Kidney capillary endothelial cell (primary cell): ENCODE data around the gene VPS29.
"Not testable (repeated sequence)": the region's sequence is repeated elsewhere in the genome, so short reads cannot be mapped to it uniquely, and the experiment has no call there.

ENCODE experiments used
- DNase-seq: peaks from one replicate; pipeline ENCODE4 v3.0.0-alpha.2; 2018; ENCODE audit warnings: low spot score

VPS29 gene

GRCh38 chr12:110520876-110521712, 19.2 kb upstream of the VPS29 start:
- not testable (repeated sequence) for DNase-seq

DNA sequence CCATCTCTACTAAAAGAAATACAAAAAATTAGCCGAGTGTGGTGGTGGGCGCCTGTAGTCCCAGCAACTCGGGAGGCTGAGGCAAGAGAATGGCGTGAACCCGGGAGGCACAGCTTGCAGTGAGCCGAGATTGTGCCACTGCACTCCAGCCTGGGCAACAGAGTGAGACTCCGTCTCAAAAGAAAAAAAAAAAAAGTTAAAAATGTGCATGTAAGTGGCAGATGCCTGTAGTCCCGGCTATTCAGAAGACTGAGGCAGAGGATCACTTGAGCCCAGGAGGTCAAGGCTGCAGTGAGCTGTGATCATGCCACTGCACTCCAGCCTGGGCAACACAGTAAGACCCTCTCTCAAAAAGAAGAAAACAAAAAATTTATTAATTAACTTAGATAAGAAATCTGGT, 16.1 kb upstream of the VPS29 start:
- DNase-seq = not testable (repeated sequence)

DNA sequence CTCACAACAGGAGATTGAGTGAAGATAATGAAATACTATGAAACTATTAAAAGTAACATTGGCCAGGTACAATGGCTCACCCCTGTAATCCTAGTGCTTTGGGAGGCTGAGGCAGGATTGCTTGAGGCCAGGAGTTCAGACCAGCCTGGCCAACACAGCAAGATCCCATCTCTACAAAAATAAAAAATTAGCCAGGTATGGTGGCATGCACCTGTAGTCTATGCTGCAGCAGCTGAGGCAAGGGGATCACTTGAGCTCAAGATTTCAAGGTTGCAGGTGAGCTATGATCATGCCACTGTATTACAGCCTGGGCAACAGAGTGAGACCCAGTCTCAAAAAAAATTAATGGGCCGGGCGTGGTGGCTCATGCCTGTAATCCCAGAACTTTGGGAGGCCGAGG, 15.1 kb upstream of the VPS29 start:
- DNase-seq = no peak

DNA sequence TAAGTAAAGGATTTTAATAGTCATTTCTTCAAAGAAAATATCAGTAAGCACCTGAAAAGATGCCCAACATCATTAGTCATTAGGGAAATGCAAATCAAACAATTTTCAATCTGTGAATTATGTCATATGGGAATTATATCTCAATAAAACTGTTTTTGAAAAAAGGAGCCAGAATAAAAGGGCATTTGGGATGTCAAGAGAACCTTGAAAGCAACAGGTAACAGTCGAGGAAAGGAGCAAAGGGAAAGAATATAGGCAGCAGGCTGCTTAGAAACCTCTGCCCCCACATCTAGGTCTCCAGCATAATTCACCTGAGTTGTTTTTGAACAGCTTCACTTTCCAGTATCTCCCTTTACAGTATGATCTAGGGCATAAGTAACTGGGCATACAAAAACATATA, 12.5 kb upstream of the VPS29 start:
- no peak for DNase-seq

DNA sequence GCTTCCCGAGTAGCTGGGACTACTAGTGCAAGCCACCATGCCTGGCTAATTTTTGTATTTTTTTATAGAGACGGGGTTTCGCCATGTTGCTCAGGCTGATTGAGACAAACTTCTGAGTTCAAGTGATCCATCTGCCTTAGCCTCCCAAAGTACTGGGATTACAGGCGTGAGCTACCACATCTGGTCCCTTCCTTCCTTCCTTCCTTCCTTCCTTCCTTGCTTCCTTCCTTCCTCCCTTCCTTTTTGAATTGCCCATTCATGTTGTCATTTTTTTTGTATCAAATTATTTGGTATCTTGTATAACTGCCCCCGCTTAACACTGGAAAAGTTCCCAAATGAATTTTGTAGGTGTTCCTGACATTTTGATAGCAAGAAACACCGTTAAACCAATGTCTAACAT, 11.9 kb upstream of the VPS29 start:
- DNase-seq = no peak

DNA sequence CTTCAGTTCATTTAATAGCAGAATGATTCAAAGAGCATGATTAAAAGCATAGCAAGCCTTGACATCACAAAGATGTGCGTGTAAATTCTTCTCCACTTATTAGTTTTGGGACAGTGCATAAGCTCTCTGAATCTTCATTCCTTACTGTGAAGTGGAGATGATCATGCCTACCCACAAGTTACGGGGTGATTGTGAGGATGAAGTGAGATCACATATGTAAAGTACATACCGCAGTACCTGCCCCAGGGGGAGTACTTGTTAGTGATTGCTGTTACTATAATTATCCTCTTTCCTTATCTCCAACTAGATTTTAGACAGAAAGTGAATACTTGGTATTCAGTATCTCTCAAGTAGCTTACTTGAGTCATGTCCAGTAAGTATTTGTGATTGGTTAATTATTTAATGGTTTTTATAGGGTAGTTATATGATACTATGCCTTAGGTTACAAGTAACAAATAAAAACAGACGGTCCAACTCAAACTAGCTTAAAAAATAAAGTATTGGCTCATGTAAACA, 6.2 kb upstream of the VPS29 start:
- DNase-seq = no peak

- DNase-seq = no peak
Observed at GRCh38 chr12:110505332-110505731, 3.4 kb upstream of the VPS29 start.

DNA sequence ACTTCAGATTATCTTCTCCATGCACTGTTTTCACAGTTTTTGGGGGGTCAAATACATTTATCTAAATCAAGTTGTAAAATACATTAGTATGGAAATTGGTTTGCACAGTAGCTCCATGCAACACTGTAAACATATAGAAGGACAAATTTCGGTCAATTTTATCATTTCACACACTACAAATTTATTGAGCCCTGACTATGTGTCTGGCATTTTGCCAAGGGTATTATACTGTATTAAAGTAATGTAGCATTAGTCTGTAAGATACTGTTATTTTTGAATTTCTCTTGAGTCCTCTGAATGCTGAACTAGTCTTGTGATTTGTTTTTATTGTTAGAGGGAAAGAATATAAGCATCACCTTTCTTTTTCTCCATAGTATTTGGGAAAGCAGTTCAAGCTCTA, 1.5 kb upstream of the VPS29 start:
- no peak for DNase-seq

DNA sequence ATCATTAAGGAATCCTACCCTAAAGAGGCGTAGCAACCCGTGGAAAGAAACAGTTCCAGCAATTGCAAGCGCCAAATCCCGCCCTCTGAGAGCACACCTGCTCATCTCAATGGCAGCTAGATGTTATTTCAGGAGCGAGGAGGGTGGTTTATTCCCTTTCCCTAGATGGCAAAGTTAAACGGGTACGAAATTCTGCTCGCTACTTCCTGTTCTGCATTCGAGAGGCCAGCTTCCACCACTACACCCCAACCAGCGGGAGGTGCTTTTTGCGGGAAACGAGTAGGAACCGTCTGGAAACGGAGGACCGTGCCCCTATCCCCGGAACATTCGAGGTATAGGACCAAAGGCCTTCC, 536 bp downstream of the VPS29 start:
- peak; percentile 40 for DNase-seq

GRCh38 chr12:110498984-110499706, 2.8 kb downstream of the VPS29 start:
- DNase-seq = no peak

DNA sequence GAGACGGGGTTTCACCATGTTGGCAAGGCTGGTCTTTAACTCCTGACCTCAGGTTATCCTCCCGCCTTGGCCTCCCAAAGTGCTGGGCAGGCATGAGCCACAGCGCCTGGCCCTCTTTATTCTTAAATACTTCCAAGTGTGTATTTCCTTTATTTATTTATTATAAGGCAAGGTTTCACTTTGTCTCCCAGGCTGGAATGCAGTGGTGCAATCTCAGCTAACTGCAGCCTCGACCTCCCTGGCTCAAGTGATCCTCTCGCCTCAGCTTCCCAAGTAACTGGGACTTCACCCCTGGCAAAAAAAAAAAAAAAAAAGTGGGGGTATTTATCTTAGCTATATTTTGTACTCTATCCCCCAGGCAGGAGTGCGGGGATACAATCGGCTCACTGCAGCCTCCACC, 26.5 kb downstream of the VPS29 start:
- DNase-seq = no peak

- peak; percentile 97 for DNase-seq
Observed at GRCh38 chr12:110468214-110469048, 33.5 kb downstream of the VPS29 start, which contains the start of the genes FAM216A and GPN3. TSS of gene FAM216A (plus strand) at chr12:110468845. CDS start at chr12:110468876, 31 bp downstream. TSS of gene GPN3 (minus strand) at chr12:110468257. CDS start at chr12:110468203, 54 bp downstream.

- no peak for DNase-seq
Observed at GRCh38 chr12:110467847-110468213, 34.1 kb downstream of the VPS29 start.

DNA sequence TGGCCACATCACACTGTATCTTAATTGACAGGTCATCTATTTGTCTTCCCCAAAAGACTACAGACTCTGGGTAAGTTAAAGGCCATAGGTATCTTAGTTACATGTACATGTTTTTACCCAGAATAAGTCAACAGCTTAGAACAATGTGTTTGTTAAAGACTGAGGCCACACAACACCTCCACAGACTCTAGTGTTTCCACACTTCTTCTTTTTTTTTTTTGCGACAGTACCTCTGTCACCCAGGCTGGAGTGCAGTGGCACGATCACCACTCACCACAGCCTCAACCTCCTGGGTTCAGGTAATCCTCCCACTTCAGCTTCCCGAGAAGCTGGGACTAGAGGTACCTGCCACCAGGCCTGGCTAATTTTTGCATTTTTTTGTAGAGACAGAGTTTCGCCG, 35.1 kb downstream of the VPS29 start:
- DNase-seq = no peak

DNA sequence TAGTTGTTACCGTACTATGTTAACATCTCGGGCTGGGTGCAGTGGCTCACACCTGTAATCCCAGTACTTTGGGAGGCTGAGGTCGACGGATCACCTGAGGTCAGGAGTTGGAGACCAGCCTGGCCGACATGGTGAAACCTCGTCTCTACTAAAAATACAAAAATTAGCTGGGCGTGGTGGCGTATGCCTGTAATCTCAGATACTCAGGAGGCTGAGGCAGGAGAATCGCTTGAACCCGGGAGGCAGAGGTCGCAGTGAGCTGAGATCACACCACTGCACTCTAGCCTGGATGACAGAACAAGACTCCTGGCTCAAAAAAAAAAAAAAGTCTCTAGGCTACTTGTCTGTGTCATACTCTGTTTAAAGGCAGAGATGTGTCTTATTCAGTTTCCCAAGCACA, 36.1 kb downstream of the VPS29 start:
- DNase-seq = not testable (repeated sequence)

GRCh38 chr12:110465024-110465423, 36.9 kb downstream of the VPS29 start:
- DNase-seq = no peak

GRCh38 chr12:110461189-110461588, 40.7 kb downstream of the VPS29 start:
- not testable (repeated sequence) for DNase-seq

DNA sequence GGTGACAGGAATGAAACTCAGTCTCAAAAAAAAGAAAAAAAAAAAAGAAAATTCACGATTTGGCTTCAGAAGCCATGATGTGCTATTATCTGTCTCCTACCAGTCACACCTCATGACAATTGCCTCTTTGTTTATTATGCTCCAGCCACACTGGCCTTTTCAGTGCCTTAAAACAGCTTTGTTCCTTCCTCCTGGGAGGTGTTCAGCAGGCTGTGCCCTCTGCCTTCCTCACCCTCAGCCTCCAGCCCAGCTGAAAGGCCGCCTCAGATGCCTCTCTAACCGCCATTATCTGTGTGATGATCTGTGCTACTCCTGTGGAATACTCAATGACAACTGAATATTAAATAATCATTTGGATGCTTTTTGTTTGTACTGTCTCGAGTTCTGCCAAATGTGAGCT, 43.2 kb downstream of the VPS29 start:
- DNase-seq = no peak

- no peak for DNase-seq
Observed at GRCh38 chr12:110453569-110454296, 48.2 kb downstream of the VPS29 start.

DNA sequence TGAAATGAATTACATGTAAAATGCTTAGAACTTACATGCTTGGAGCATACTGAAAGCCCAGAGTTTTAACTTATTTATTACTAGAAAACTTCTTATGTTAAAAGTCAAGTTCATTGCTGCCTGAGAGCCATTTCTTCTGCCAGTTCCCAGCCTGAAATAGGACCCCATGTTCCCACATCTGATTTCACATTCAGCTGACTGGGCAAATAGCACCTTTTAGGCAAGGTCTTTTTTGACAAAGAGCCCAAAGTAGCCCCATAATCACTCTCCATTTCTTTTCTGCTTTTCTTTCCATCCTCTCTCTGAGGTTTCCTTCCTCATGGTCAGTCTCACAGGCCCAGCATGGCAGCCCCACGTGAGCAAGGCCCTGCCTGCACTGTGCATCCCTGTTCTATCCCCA, 50.6 kb downstream of the VPS29 start:
- DNase-seq = no peak

DNA sequence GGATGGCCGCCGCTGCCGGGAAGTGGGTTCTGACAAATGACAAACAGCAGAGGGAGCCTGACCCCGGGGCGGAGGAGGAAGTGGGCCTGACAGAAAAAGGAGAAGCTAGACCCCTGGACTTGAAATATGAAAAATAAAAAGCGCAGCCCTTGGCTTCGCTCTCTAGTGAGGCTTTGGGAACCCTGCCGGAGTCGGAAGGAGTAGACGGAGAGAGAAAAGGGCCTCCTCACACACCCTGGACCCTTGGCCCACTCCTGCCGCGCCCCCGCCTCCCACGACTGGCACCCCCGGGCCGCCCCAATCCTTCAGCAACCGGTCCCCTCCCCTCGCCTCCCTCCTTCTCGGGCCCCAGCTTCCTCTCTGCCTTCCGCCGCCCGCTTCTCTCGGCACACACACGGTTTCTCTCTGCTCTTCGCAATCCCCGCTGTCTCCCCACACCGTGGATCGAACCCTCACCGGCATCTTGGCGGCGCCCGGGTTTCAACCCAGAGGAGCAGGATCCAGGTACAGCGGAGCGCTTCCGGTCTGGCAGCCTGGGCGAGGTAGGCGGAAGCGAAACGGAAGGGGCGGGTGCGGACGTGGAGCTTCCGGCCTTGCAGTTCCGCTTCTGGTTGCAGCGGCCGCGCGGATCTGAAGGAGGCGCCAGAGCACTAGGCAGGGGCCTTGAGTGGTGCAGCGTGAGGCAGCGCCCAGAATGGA, 52.0 kb downstream of the VPS29 start, which contains the start of gene ARPC3:
ARPC3 (minus strand) TSS at position 539 of the 699 bp plus-strand sequence; CDS start at position 462, 77 bp downstream.
- peak; percentile 93 for DNase-seq
